Stimulated activated CD4-positive, alpha-beta T cell treated with anti-CD3 and anti-CD28 coated beads, TNF-alpha, amount 100 ng/mL, for 24 hours (primary cell): Measurements from ENCODE around the gene PGK1.
A peak's percentile ranks its signal among the peaks of the same experiment; 100 is the strongest.
"Not testable (repeated sequence)": the region's sequence is repeated elsewhere in the genome, so short reads cannot be mapped to it uniquely, and the experiment has no call there.

Experiments used
- DNase-seq, 3 experiments: peaks; one replicate each; pipeline ENCODE4 v3.0.0-alpha.2; 2020; ENCODE audit warnings: low read depth in 3 of 3

Gene PGK1

DNA sequence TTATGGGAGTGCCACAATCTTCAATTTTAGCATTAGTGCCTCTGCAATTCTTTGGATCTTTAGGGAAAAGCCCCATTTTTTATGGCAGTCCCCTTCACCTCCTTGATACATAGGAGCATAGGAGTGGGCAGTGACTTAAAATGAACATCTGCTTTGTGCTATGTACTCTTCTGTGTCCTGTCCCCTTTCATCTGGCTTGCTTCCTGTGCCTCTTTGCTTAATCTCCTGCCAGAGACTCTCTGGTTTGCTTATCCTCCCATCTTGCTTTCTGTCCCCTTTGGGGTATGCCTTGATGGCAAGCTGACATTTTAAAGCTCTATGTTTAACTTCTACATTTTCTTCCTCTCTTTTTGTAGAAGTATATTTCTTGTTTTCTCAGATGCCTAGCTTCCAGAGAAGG lies 12.3 kb downstream of the PGK1 start:
- no peak for DNase-seq

DNA sequence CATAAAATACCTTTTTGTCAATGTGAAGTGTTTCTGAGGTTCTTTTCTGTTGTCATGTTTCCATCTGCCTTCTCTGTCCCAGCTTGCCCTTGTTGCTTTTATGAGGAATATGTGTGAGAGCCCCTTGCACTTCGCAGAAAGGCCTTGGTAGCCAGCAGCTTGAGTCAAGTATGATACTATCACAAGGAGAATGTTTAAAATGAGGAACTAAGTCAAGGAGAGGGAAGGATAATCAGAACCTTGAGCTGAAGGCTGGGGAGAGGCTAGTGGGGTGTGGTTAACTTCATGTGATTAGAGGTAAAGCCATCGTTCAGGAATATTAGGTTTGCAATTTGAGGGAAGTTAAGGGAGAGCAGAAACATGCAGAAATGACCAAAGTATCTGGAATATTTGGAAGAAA lies 12.7 kb downstream of the PGK1 start:
- DNase-seq, result no peak

DNA sequence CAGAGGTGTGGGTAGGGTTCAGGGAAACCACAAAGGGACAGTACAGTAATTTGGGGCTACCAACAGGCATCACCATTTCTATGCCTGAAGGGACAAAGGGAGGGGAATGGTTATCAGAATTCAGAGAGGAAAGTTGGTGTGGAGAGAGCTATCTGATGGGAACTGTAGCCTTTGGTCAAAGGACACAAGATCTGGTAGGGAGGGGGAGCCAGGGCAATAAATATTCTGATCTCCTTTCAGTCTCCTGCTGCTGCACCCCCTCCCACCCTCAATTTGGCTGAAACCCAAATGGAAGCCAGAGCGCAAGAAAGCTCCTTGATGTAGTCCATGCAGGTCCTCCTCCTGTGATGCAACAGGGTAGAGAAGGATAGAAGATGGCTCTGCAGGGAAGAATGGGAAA lies 14.6 kb downstream of the PGK1 start:
- no peak for DNase-seq

GRCh38 chrX:78119521-78120227 lies 15.6 kb downstream of the PGK1 start:
- no peak for DNase-seq

DNA sequence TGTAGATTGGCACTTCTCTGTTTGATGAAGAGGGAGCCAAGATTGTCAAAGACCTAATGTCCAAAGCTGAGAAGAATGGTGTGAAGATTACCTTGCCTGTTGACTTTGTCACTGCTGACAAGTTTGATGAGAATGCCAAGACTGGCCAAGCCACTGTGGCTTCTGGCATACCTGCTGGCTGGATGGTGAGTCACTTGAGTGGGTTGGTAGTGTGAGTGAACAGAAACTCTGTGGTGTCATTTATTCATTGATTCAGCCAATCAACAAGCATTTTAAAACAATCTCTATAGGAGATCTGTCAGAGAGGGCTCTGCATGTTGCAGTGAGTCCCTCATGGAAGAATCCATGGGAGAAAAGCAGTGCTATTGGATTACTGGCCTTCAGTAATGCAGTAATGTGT lies 19.1 kb downstream of the PGK1 start:
- no peak for DNase-seq

- no peak for DNase-seq
Observed at GRCh38 chrX:78124307-78124706, 20.3 kb downstream of the PGK1 start.

DNA sequence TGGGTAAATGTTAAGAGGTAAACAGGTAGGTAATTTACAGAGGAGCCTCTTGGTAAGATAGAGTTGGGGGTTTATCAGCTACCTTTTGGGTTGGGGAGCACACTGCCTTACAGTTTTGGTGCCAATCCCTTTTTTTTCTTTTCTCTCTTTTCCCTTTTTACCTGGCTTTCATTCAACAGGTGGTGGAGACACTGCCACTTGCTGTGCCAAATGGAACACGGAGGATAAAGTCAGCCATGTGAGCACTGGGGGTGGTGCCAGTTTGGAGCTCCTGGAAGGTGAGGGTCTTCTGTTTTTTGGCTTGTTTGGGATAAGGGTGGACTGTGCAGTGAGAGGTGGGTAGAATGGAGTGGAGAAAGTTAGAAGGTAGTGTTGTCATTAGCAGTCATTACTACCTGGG lies 21.1 kb downstream of the PGK1 start:
- DNase-seq, result no peak

- DNase-seq, result not testable (repeated sequence)
Observed at GRCh38 chrX:78125781-78126180, 21.7 kb downstream of the PGK1 start.

DNA sequence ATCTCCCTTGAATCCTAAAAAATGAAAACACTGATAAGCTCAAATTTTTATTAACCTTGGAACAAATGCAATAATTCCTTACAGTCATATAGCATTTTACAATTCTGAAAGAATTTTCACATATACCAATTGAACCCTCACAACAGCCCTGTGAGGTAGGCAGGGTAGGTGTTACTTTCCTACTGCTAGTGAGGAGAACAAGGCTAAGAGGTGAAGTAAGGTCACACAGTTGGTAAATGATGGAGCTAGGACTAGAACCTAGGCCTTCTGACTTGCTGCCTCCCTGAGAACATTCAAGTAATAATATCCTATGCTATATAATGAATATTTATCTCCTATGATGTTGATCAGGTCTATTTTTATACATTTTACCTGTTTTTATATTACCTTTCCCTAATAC lies 25.7 kb downstream of the PGK1 start:
- no peak for DNase-seq

DNA sequence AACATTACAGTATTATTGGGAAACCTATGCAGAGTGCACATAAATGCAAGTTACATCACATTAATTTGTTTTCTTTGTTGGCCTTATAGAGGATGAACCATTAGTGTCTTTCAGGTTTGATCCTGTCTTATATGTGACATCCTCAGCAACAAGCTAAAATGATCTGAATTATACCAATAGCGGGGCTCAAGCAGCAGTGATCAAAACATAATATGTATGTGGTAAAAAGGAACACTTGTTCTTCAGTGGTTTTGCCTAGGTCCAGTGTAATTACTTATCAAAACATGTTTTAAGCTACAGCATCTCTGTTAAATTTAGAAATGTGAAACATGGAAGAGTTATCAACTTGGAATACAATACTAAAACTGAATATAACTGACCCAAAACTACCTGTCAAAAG lies 26.3 kb downstream of the PGK1 start:
- DNase-seq, result no peak

GRCh38 chrX:78131117-78131516 lies 27.1 kb downstream of the PGK1 start:
- DNase-seq, result no peak

DNA sequence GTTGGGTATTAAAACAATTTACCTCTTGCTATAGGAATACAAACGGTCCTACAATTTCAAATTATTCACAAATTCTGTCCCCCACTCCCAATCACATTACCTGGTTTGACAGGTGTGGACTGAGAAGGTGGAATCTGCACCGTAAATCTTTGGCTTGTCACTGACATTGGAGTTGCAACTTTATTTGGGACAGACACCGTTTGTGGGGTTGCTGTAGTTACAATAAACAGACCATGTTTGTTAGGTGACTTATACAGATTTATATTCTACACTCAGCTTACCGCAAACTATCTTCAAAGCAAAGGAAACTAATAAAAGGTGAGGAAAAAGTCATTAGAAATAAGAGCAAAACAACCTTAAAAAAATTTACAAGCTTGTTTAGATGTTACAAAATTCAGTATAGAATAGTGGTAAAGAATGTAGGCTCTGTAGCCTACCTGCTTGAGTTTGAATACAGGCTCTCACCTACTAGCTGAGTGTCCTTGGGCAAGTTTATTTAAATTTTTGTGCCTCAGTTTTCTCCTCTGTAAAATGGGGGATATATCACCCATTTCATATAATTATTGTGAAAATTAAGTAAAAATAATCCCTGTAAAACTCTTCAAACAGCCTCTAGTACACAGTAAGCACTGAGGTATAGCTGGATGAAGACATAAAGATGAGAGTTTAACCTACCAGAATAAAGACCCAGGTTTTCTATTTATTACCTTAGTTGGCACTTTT lies 29.4 kb downstream of the PGK1 start:
- no peak for DNase-seq

GRCh38 chrX:78139160-78140123 lies 35.4 kb downstream of the PGK1 start, which contains the start of gene TAF9B:
Gene TAF9B (minus strand): TSS chrX:78139650. CDS start chrX:78139611, 39 bp downstream.
- peak; percentile 59 to 82 (median 62) for DNase-seq

DNA sequence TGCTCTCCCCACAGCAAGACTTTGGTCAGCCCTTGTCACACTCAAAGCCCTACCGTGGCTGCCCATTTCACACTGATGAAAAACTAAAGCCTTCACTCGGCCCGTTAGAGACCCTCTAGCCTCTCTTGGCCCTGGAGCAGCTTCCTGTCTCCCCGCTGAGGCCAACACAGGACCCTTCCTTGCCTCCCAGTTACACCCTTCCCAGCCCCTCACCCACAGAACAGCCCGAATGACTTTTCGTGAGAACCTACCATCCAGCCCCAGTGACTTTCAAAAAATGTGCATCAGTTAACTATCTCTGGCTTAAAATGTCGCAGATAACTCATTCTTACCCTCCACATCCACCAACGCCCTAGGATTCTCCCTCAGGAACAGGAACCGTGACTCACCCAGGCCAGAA lies 36.2 kb downstream of the PGK1 start:
- DNase-seq, result no peak

DNA sequence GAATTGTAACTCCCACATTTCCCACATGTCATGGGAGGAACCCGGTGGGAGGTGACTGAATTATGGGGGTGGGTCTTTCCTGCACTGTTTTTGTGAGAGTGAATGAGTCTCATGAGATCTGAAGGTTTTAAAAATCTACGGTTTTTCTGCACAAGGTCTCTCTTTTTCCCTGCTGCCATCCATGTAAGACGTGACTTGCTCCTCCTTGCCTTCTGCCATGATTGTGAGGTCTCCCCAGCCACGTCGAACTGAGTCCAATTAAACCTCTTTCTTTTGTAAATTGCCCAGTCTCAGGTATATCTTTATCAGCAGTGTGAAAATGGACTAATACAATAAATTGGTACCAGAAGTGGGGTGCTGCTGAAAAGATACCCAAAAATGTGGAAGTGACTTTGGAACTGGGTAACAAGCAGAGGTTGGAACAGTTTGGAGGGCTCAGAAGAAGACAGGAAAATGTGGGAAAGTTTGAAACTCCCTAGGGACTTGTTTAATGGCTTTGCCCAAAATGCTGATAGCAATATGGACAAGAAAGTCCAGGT lies 43.0 kb downstream of the PGK1 start:
- not testable (repeated sequence) for DNase-seq

- not testable (repeated sequence) for DNase-seq
Observed at GRCh38 chrX:78157373-78157772, 53.3 kb downstream of the PGK1 start.

- DNase-seq, result not testable (repeated sequence)
Observed at GRCh38 chrX:78157846-78158245, 53.8 kb downstream of the PGK1 start.

DNA sequence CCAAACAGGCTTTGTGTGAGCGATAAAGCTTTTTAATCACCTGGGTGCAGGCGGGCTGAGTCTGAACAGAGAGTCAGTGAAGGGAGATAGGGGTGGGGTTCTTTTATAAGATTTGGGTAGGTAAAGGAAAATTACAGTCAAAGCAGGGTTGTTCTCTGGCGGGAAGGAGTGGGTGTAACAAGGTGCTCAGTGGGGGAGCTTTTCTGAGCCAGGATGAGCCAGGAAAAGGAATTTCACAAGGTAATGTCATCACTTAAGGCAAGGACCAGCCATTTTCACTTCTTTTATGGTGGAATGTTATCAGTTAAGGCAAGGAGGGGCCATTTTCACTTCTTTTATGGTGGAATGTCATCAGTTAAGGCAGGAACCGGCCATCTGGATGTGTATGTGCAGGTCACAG lies 56.7 kb downstream of the PGK1 start:
- not testable (repeated sequence) for DNase-seq

DNA sequence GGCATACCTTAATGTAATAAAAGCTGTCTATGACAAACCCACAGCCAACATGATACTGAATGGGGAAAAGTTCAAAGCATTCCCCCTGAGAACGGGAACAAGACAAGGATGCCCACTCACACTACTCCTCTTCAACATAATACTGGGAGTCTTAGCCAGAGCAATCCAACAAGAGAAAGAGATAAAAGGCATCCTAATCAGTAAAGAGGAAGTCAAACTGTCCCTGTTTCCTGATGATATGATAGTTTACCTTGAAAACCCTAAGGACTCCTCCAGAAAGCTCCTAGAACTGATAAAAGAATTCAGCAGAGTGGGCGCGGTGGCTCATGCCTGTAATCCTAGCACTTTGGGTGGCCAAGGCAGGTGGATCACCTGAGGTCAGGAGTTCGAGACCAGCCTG lies 59.1 kb downstream of the PGK1 start:
- not testable (repeated sequence) for DNase-seq

GRCh38 chrX:78165425-78165824 lies 61.4 kb downstream of the PGK1 start:
- no peak for DNase-seq

GRCh38 chrX:78168065-78168464 lies 64.0 kb downstream of the PGK1 start:
- no peak for DNase-seq
